ENCODE results near the gene NUP210L. TPM values are rescaled to one million over a fixed set of nuclear protein-coding genes. Genes with fewer than 3 reads are reported as not detected.
A peak's percentile ranks its signal among the peaks of the same experiment; 100 is the strongest.

The NUP210L gene
- total RNA-seq, 1 experiment from 2014 or later, result 0.12 TPM

DNA sequence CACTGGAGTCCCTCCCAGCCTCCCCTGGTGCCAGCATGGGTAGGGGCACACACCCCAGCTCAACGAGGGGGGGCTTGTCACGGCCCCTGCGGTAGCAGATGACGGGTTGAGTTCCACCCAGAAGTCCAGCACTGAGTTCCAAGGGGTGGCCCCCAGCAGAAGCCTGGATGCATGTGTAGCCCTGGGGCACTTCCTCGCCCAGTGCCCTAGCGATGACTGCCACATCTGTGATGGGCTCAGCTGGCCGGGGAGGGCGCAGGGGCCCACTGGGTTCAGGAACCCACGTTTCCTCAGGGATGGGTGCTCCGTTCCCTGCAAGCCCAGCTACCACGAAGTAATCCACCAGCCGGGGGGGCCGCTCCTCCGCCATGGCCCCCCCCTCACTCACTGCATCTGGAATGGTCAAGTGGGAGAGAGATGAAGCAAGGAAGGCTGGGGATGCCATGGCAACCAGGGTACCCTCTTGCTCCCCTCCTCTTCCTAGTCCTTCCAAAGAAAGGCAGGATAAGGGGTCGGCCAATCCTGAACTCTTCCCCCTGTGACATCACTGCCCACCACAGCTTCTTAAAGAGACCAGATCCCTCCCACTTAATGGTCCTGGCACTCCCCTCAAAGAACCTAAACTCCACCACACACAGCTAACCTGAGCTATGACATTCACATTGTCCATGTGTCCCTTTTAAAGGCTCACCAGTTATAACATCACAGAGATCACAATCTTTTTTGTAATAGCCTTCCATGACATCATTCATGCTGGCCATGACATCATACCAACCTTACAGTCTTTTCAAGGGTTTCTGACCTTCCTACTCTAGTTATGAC, 210.7 kb downstream of the NUP210L start:
- intact Hi-C loops (cut with micrococcal nuclease; ENCODE audit: unreplicated experiment), result no loop called here
- H3K27ac Mint-ChIP-seq (ENCODE audit: unreplicated experiment), result peak overlapping the region; percentile 18
- H3K27me3 Mint-ChIP-seq (ENCODE audit: unreplicated experiment), result no peaks in the 10 kb centered on the region
- no TSS peak for BruUV-seq (replicated peaks)
- H3K36me3 Mint-ChIP-seq (ENCODE audit: insufficient read depth, unreplicated experiment), result peaks cover 55% of the 10 kb centered on the region
- DNase-seq, result no peak
- H3K4me3 Mint-ChIP-seq (ENCODE audit: low read depth, unreplicated experiment), result peak overlapping the region; percentile 86
- TF ChIP-seq, protein P1, sequence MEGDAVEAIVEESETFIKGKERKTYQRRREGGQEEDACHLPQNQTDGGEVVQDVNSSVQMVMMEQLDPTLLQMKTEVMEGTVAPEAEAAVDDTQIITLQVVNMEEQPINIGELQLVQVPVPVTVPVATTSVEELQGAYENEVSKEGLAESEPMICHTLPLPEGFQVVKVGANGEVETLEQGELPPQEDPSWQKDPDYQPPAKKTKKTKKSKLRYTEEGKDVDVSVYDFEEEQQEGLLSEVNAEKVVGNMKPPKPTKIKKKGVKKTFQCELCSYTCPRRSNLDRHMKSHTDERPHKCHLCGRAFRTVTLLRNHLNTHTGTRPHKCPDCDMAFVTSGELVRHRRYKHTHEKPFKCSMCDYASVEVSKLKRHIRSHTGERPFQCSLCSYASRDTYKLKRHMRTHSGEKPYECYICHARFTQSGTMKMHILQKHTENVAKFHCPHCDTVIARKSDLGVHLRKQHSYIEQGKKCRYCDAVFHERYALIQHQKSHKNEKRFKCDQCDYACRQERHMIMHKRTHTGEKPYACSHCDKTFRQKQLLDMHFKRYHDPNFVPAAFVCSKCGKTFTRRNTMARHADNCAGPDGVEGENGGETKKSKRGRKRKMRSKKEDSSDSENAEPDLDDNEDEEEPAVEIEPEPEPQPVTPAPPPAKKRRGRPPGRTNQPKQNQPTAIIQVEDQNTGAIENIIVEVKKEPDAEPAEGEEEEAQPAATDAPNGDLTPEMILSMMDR (IDR thresholded peaks at IDR 0.05; ENCODE audit: unreplicated experiment), result no peak
- no peaks in the 10 kb centered on the region for H3K9me3 Mint-ChIP-seq (ENCODE audit: low read depth, unreplicated experiment)
- CTCF ChIA-PET, result interaction anchor here (0.6 to 1.2 kb wide), 5 partner anchors 9 to 40 kb away, joined by 3 to 6 read pairs (median 3); partner anchors contain the start of genes CRTC2 and GATAD2B
- peaks cover 17% of the 10 kb centered on the region for H3K4me1 Mint-ChIP-seq (ENCODE audit: low read depth, unreplicated experiment)

DNA sequence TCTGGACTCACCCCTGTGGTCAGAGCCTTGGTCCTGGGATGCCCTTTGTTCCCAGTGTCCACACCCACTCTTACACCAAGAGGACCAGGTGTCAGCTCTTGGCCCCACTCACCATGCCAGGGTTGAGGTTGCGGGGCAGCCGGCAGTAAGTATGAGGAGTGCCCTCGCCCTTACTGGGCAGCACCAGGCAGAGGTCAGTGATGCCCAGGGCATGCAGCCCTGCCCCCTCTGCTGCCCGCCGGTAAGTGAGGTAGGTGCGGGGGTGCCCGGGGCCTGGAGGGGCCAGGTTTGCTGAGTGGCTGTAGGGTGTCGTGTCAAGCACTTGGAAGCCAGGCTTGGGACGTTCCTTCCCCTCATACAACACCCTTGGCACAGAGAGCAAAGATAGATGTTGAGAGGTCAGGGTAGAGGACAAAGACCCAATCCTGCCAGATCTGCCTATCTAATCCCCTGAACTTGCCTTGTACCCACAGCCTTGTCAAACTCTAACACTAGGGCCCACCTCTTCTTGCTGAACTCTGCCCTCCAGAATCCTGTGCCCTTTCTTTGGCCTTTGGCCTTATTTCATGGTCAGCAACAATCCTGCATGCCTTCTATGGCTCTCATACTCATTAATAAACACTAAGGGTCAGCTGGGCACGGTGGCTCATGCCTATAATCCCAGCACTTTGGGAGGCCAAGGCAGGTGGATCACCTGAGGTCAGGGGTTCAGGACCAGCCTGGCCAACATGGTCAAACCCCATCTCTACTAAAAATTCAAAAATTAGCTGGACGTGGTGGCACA, 211.9 kb downstream of the NUP210L start:
- peaks cover 63% of the 10 kb centered on the region for H3K36me3 Mint-ChIP-seq (ENCODE audit: insufficient read depth, unreplicated experiment)
- CTCF ChIA-PET, result interaction anchor here (0.5 kb wide), 1 partner anchor 259 kb away, joined by 4 read pairs; no protein-coding TSS in a partner anchor
- no peak overlapping the region for H3K27ac Mint-ChIP-seq (ENCODE audit: unreplicated experiment)
- no peak for DNase-seq
- intact Hi-C loops (cut with micrococcal nuclease; ENCODE audit: unreplicated experiment), result no loop called here
- no peaks in the 10 kb centered on the region for H3K27me3 Mint-ChIP-seq (ENCODE audit: unreplicated experiment)
- H3K4me3 Mint-ChIP-seq (ENCODE audit: low read depth, unreplicated experiment), result no peak overlapping the region
- no TSS peak for BruUV-seq (replicated peaks)
- peaks cover 17% of the 10 kb centered on the region for H3K4me1 Mint-ChIP-seq (ENCODE audit: low read depth, unreplicated experiment)
- TF ChIP-seq, protein P1 (IDR thresholded peaks at IDR 0.05; ENCODE audit: unreplicated experiment), result no peak
- no peaks in the 10 kb centered on the region for H3K9me3 Mint-ChIP-seq (ENCODE audit: low read depth, unreplicated experiment)

Small RNA genes within 50 kb of the gene (microRNA-seq; reads per million reads assigned to microRNA genes)
- gene MIR190B, result 20.4 reads per million, percentile 45 among the genes with 10 or more reads in this experiment
- not detected for gene MIR5698
- gene MIR6737, result not detected

Other genes starting within 250 kb of the NUP210L start
- gene GATAD2B, start 232.1 kb downstream of the NUP210L start, total RNA-seq (2022), result 58.3 and 62.5 TPM in 2 replicates
- 89.0 and 90.0 TPM in 2 replicates for gene DENND4B, start 208.4 kb downstream of the NUP210L start, total RNA-seq (2022)
- gene CRTC2, start 196.5 kb downstream of the NUP210L start, total RNA-seq (2022), result 39.5 and 52.1 TPM in 2 replicates
- 138 and 152 TPM in 2 replicates for gene SLC39A1, start 191.5 kb downstream of the NUP210L start, total RNA-seq (2022)
- 23.2 and 26.5 TPM in 2 replicates for gene CREB3L4, start 187.2 kb downstream of the NUP210L start, total RNA-seq (2022)
- gene JTB, start 177.4 kb downstream of the NUP210L start, total RNA-seq (2022), result 105 and 115 TPM in 2 replicates
- gene RAB13, start 168.7 kb downstream of the NUP210L start, total RNA-seq (2022), result 87.5 and 95.0 TPM in 2 replicates
- 1,532 and 1,783 TPM in 2 replicates for gene RPS27, start 164.3 kb downstream of the NUP210L start, total RNA-seq (2022)
- 564 and 582 TPM in 2 replicates for gene TPM3, start 37.0 kb upstream of the NUP210L start, total RNA-seq (2022)
- gene CFAP141, start 51.3 kb upstream of the NUP210L start, total RNA-seq (2022), result not detected in 2 replicates
- gene UBAP2L, start 65.9 kb upstream of the NUP210L start, total RNA-seq (2022), result 245 and 250 TPM in 2 replicates
- 112 and 129 TPM in 2 replicates for gene HAX1, start 117.6 kb upstream of the NUP210L start, total RNA-seq (2022)
- gene AQP10, start 166.0 kb upstream of the NUP210L start, total RNA-seq (2022), result not detected in 2 replicates
- 9.1 and 9.9 TPM in 2 replicates for gene ATP8B2, start 170.5 kb upstream of the NUP210L start, total RNA-seq (2022)

Measured in Calu3 (cell line).